Testis (tissue), 3 donors: Measurements from ENCODE around the gene FEN1. TPM values are rescaled to one million over a fixed set of nuclear protein-coding genes. Genes with fewer than 3 reads are reported as not detected.

ENCODE experiments used
- DNase-seq: peaks from one replicate; pipeline ENCODE4 v3.0.0-alpha.2; 2019
- H3K27ac ChIP-seq, 2 donors: fragments of 200-600 bp; sonication (generic); one replicate each; pipeline ENCODE4 v1.5.1; 2019
- H3K27me3 ChIP-seq: fragments of 200-600 bp; sonication (generic); one replicate; pipeline ENCODE4 v1.5.1; 2019
- H3K36me3 ChIP-seq: fragments of 200-600 bp; sonication (generic); one replicate; pipeline ENCODE4 v1.5.1; 2017; ENCODE audit warnings: low read depth; ENCODE audit errors: missing control alignments
- H3K4me1 ChIP-seq: fragments of 200-600 bp; sonication (generic); one replicate; pipeline ENCODE4 v1.5.1; 2019
- H3K4me3 ChIP-seq, 2 donors: fragments of 200-600 bp; sonication (generic); one replicate each; pipeline ENCODE4 v1.5.1; 2017 to 2019
- H3K9me3 ChIP-seq: fragments of 200-600 bp; sonication (generic); one replicate; pipeline ENCODE4 v1.5.1; 2017
- CTCF ChIP-seq, 3 experiments: fragments of 450-650 bp in 2 of 3; fragments of 200-600 bp in 1 of 3; sonication (generic) in 1 of 3; IDR thresholded peaks; one replicate each; pipeline ENCODE4 v1.5.1; 2016 to 2019; ENCODE audit warnings: antibody characterized with exemption in 3 of 3, mild to moderate bottlenecking in 2 of 3, moderate library complexity in 1 of 3
- POLR2A ChIP-seq: fragments of 450-650 bp; IDR thresholded peaks from one replicate; pipeline ENCODE4 v1.6.1; 2017; ENCODE audit warnings: antibody characterized with exemption, mild to moderate bottlenecking, moderate library complexity
- WGBS, 2 donors: methylation state at CpG; one replicate each; pipeline ENCODE4 v1.1.5; 2018; 5-methylcytosine and 5-hydroxymethylcytosine counted together
- intact Hi-C: fragments of 100-400 bp; cut with DNase I; formaldehyde crosslinking; loops from one replicate; pipeline ENCODE4 v1.15.1; 2023; ENCODE audit warnings: low total_unique reads
- polyA plus RNA-seq: library from polyadenylated mRNA; stranded (reverse); fragments of 350-450 nt; fragmentation: Illumina TruSeq; extraction: RNeasy Lipid Tissue Mini Kit (QIAGEN cat#74804); gene quantifications from one replicate; pipeline ENCODE4 v1.2.3, GENCODE V29; 2014; ENCODE audit warnings: low read depth, low replicate concordance; ENCODE audit not compliant: insufficient read depth
- total RNA-seq, 2 donors: library from RNA; depleted of rRNA; stranded (reverse); fragments of >200 nt; gene quantifications; one replicate each; pipeline ENCODE4 v1.2.3, GENCODE V29; 2016

FEN1 gene
- total and polyA plus RNA-seq, 3 donors from 2014 or later = 22.7 to 31.5 (median 27.3) TPM

- no peak overlapping the region for H3K27ac ChIP-seq
- DNase-seq = no peak
- H3K9me3 ChIP-seq = no peaks in the 10 kb centered on the region
- TF ChIP-seq POLR2A (no peak), CTCF (IDR thresholded peaks at IDR 0.05) (no peak)
- 87 to 88% methylated on average over 6 to 15 of the region's 15 CpGs for WGBS, 2 donors
- intact Hi-C loops = no loop called here
- H3K27me3 ChIP-seq = no peaks in the 10 kb centered on the region
- no peak overlapping the region for H3K4me3 ChIP-seq
- H3K36me3 ChIP-seq = no peaks in the 10 kb centered on the region
- peaks cover 15% of the 10 kb centered on the region for H3K4me1 ChIP-seq
Measured at GRCh38 chr11:61771195-61771894, 21.4 kb upstream of the FEN1 start.

- no peaks in the 10 kb centered on the region for H3K27me3 ChIP-seq
- whole genome bisulfite sequencing, 2 donors = 76 to 79% methylated on average over 5 to 7 of the region's 7 CpGs
- intact Hi-C loops = no loop called here
- peaks cover 21% of the 10 kb centered on the region for H3K4me1 ChIP-seq
- H3K27ac ChIP-seq = no peak overlapping the region
- no peak for TF ChIP-seq POLR2A
- TF ChIP-seq CTCF (IDR thresholded peaks at IDR 0.05) = no peak
- H3K36me3 ChIP-seq = no peaks in the 10 kb centered on the region
- no peak overlapping the region for H3K4me3 ChIP-seq
- no peaks in the 10 kb centered on the region for H3K9me3 ChIP-seq
- DNase-seq = no peak
Measured at GRCh38 chr11:61771985-61772455, 20.7 kb upstream of the FEN1 start.

- no peak overlapping the region for H3K27ac ChIP-seq
- intact Hi-C loops = no loop called here
- H3K27me3 ChIP-seq = no peaks in the 10 kb centered on the region
- H3K36me3 ChIP-seq = no peaks in the 10 kb centered on the region
- TF ChIP-seq CTCF (IDR thresholded peaks at IDR 0.05) (no peak), POLR2A (no peak)
- WGBS, 2 donors = 88 to 100% methylated on average over 1 to 10 of the region's 10 CpGs
- no peak for DNase-seq
- H3K4me3 ChIP-seq = no peak overlapping the region
- peaks cover 31% of the 10 kb centered on the region for H3K4me1 ChIP-seq
- no peaks in the 10 kb centered on the region for H3K9me3 ChIP-seq
Measured at GRCh38 chr11:61773356-61773755, 19.4 kb upstream of the FEN1 start.

- H3K9me3 ChIP-seq = no peaks in the 10 kb centered on the region
- WGBS, 2 donors = 86 to 88% methylated on average over 14 to 16 of the region's 18 CpGs
- no peaks in the 10 kb centered on the region for H3K36me3 ChIP-seq
- H3K4me1 ChIP-seq = peaks cover 31% of the 10 kb centered on the region
- H3K4me3 ChIP-seq = no peak overlapping the region
- no peak for DNase-seq
- H3K27ac ChIP-seq = no peak overlapping the region
- H3K27me3 ChIP-seq = no peaks in the 10 kb centered on the region
- no peak for TF ChIP-seq POLR2A
- TF ChIP-seq CTCF (IDR thresholded peaks at IDR 0.05) = no peak
- intact Hi-C loops = no loop called here
Measured at GRCh38 chr11:61773809-61774208, 18.9 kb upstream of the FEN1 start.

GRCh38 chr11:61774411-61774810, 18.3 kb upstream of the FEN1 start:
- intact Hi-C loops = no loop called here
- 62 to 80% methylated on average over 12 of the region's 12 CpGs for WGBS, 2 donors
- H3K4me3 ChIP-seq = no peak overlapping the region
- no peak overlapping the region for H3K27ac ChIP-seq
- H3K9me3 ChIP-seq = no peaks in the 10 kb centered on the region
- no peaks in the 10 kb centered on the region for H3K27me3 ChIP-seq
- TF ChIP-seq POLR2A = no peak
- no peak for TF ChIP-seq CTCF (IDR thresholded peaks at IDR 0.05)
- no peaks in the 10 kb centered on the region for H3K36me3 ChIP-seq
- peaks cover 25% of the 10 kb centered on the region for H3K4me1 ChIP-seq
- DNase-seq = no peak
